ENCODE measurements around the gene RGS18. TPM values are rescaled to one million over a fixed set of nuclear protein-coding genes. Genes with fewer than 3 reads are reported as not detected.

Gene RGS18
- total and polyA plus RNA-seq, 2 of the 8 experiments (the other 6 are each of a cell fraction or from before 2014, with no cell fraction given): not detected

DNA sequence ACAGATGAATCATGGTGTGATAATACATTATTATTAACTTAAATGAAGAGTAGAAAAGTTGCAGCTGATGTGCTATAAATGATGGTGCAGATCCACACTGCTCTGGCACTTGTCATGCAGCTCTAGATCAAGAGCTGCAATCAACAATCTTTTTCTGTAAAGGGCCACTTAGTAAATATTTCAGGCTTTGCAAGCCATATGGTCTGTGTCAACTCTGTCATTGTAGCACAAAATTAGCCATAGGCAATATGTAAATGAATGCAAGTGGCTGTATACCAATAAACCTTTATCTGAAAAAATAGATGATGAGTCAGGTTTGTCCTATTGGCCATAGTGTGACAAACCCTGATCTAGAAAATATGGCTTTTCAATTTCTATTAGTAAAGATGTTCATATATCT is 66.6 kb downstream of the RGS18 start:
- POLR2A ChIA-PET (ENCODE audit: partially characterized antibody): no interaction called here
- Histone ChIP-seq H3K9ac (replicated peaks in 1 of 4; ENCODE audit: extremely low read depth in 1 of 4, low read depth in 3 of 4, low read length in 3 of 4) (no peak overlapping the region), H3K23me2 (ENCODE audit: low read depth, low read length) (no peaks in the 10 kb centered on the region), H4K5ac (ENCODE audit: insufficient read length, low read depth, low read length) (no peak overlapping the region), H4K91ac (replicated peaks; ENCODE audit: insufficient read length, low read length) (no peak overlapping the region), H2AK5ac (ENCODE audit: low read depth, low read length) (no peak overlapping the region), H3K4ac (replicated peaks; ENCODE audit: insufficient read length, low read depth, low read length) (no peak overlapping the region), H2BK15ac (ENCODE audit: low read length) (no peak overlapping the region), H3K4me2 (ENCODE audit: insufficient read depth in 1 of 2, low read depth in 2 of 2, low read length in 2 of 2) (no peak overlapping the region), H3K79me2 (ENCODE audit: control insufficient read depth in 1 of 2, insufficient read depth in 2 of 2, low read length in 2 of 2) (no peaks in the 10 kb centered on the region), H3K23ac (ENCODE audit: insufficient read length) (no peak overlapping the region), H3K56ac (replicated peaks; ENCODE audit: insufficient read length, low read depth, low read length) (no peak overlapping the region), H2AFZ (ENCODE audit: low read length) (no peak overlapping the region), H4K8ac (ENCODE audit: extremely low read depth, insufficient read depth, low read length) (no peak overlapping the region), H3K4me1 (replicated peaks in 1 of 4; ENCODE audit: control insufficient read depth in 3 of 4, insufficient read depth in 4 of 4, low read length in 3 of 4) (no peaks in the 10 kb centered on the region), H3K9me3 (ENCODE audit: insufficient read depth in 2 of 2, low read depth in 1 of 2, low read length in 1 of 2) (no peaks in the 10 kb centered on the region), H2BK12ac (ENCODE audit: low read depth, low read length) (no peak overlapping the region), H2BK120ac (replicated peaks; ENCODE audit: low read depth, low read length) (no peak overlapping the region), H3K18ac (ENCODE audit: extremely low read depth, low read length) (no peak overlapping the region), H3K4me3 (ENCODE audit: extremely low read depth in 1 of 4, insufficient read depth in 2 of 4, low read depth in 3 of 4, low read length in 4 of 4) (no peak overlapping the region), H2BK5ac (ENCODE audit: low read depth, low read length) (no peak overlapping the region), H3K27ac (ENCODE audit: low read depth, low read length) (no peak overlapping the region), H3K27me3 (replicated peaks in 1 of 4; ENCODE audit: control insufficient read depth in 3 of 4, extremely low read depth in 1 of 4, insufficient read depth in 3 of 4, low read length in 3 of 4) (no peaks in the 10 kb centered on the region), H3K14ac (ENCODE audit: insufficient read length) (no peak overlapping the region), H2BK20ac (ENCODE audit: low read length) (no peak overlapping the region), H3K36me3 (ENCODE audit: control insufficient read depth in 2 of 4, insufficient read depth in 4 of 4, low read length in 3 of 4) (no peaks in the 10 kb centered on the region), H3K79me1 (ENCODE audit: low read depth, low read length) (no peaks in the 10 kb centered on the region), H4K20me1 (replicated peaks in 1 of 2; ENCODE audit: control insufficient read depth in 1 of 2, insufficient read depth in 2 of 2, low read length in 2 of 2) (no peaks in the 10 kb centered on the region)
- CTCF ChIA-PET (ENCODE audit: partially characterized antibody): no interaction called here
- DNase-seq (ENCODE audit: low read depth in 1 of 2, low spot score in 2 of 2) (no peak), FAIRE-seq (no peak)
- TF ChIP-seq RXRA (IDR thresholded peaks at IDR 0.05; ENCODE audit: insufficient read depth, low read depth, low read length): no peak
- no peak for TF ChIP-seq ATF3 (IDR thresholded peaks at IDR 0.05; ENCODE audit: insufficient read depth, low read depth, low read length)
- no peak for TF ChIP-seq SUZ12 (IDR thresholded peaks at IDR 0.05; ENCODE audit: low read length)
- TF ChIP-seq RNF2 (IDR thresholded peaks at IDR 0.05; ENCODE audit: borderline replicate concordance, low read depth, low read length, missing control alignments, poor library complexity, severe bottlenecking): no peak
- no peak for TF ChIP-seq EP300 (IDR thresholded peaks at IDR 0.05; ENCODE audit: borderline replicate concordance in 1 of 2, low read depth in 2 of 2, low read length in 2 of 2)
- no peak for TF ChIP-seq NANOG (IDR thresholded peaks at IDR 0.05; ENCODE audit: insufficient read depth, low read depth, low read length, poor library complexity, severe bottlenecking)
- no peak for TF ChIP-seq GABPA (IDR thresholded peaks at IDR 0.05; ENCODE audit: borderline replicate concordance, insufficient read depth, low read length)
- no peak for TF ChIP-seq KDM4A (IDR thresholded peaks at IDR 0.05; ENCODE audit: low read depth, low read length, severe bottlenecking)
- no peak for TF ChIP-seq CTCF (IDR thresholded peaks at IDR 0.05; ENCODE audit: control extremely low read depth in 1 of 3, insufficient read depth in 1 of 3, low read depth in 1 of 3, low read length in 3 of 3)
- no peak for TF ChIP-seq SP4 (IDR thresholded peaks at IDR 0.05; ENCODE audit: low read length)
